HG03439 (cell line): Measurements from ENCODE around the gene SLC2A11.

Experiments
- ATAC-seq: cut with Tn5 transposase; IDR thresholded peaks from one replicate; pipeline ENCODE4 v1.9.1; 2021; ENCODE audit warnings: mild to moderate bottlenecking, moderate library complexity; ENCODE audit not compliant: unreplicated experiment

SLC2A11 gene

DNA sequence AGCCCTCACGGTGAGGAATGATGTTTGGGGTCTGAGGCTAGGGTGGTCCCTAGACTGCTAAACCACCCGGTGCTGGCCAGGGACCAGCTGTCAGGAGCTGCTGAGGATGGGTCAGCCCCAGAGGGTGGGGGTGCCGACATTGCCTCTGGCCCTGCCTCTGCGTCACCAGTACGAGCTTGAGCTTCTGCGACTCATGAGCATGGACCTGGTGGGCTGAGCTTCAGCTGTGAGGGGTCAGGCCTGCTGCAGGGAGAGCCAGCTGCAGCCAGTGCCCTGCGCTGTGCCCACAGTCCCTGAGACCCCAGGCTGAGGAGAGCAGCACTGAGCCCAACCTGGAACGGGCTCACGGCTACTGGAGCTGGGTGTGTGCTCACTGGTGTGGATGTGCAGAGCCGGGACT lies 25.9 kb upstream of the SLC2A11 start:
- no peak for ATAC-seq

DNA sequence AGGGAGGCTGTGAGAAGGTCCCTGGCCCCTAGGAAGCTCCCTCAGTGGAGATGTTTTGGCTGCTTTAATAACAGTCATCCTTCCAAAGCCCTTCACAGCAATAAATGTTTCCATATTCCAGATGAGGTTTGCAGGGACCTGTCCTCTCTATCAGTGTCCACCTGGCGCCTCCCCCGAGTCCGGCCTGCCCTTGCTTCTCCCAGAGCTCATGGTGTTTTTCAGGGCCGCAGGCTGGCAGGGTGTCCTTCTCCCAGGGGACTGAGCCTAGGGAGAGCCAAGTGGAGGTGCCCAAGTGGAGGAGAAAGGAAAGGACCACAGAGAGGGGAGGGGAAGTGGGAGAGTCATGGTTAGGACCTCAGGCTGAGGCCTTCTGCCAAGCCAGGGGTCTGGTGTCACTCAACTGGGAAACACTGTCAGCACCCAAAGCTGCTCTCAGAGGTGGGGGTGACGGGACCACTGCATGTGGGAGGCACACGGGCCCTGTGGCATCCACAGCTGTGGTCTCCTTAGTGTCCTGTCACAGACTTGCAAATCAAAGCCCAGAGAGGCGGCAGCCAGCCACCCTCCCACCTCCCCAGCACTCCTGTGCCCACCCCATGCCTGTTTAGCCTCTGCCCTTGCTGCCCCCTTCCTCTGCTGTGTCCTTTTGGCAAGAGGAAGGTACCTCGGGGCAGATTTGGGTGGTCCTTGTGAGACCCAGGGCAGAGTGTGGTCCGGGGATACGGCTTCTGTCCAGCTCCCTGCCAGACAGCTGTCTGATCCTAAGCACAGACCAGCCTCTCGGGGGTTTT lies 25.3 kb upstream of the SLC2A11 start:
- ATAC-seq: no peak

DNA sequence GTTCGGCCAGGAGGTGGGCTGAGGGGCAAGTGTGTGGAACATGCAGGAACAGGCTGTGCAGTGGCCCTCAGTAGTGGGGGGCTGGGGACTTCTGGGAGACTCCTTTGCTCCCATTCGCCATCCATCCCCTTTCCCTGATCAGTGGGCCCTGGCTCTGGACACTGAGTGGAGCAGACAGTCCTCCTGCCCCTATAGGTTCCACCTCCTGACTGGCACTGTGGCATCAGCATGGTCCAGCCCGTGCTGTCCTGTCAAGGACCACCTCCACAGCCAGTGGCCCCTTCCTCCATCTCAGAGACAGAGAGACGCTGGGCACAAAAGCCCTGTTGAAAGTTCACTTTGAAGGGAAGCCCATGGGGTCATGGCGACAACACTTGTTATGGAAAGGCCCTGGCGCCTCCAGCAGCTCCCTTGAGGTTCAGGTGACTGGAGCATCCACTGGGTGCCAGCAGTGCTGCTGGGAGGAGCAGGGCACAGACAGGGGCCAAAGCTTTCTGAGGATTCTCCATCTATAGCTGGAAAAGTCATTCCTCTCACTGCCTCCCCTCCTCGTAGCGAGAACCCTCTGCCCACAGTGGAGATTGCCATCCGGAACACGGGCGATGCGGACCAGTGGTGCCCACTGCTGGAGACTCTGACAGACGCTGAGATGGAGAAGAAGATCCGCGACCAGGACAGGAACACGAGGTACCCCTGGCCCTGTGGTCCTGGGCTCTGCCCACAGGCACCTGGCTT lies 24.5 kb upstream of the SLC2A11 start:
- no peak for ATAC-seq

DNA sequence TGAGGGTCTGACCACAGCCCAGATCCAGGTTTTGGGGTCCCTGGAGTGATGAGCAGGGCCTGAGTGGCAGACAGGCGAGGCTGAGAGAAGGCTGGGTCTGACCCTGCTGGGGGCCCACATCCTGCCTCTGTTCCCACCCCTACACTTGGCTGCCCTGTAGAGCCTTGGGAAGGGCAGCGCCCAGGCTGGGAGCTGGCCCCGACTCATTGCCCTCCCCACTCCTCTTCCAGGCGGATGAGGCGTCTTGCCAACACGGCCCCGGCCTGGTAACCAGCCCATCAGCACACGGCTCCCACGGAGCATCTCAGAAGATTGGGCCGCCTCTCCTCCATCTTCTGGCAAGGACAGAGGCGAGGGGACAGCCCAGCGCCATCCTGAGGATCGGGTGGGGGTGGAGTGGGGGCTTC lies 23.8 kb upstream of the SLC2A11 start:
- ATAC-seq: no peak

DNA sequence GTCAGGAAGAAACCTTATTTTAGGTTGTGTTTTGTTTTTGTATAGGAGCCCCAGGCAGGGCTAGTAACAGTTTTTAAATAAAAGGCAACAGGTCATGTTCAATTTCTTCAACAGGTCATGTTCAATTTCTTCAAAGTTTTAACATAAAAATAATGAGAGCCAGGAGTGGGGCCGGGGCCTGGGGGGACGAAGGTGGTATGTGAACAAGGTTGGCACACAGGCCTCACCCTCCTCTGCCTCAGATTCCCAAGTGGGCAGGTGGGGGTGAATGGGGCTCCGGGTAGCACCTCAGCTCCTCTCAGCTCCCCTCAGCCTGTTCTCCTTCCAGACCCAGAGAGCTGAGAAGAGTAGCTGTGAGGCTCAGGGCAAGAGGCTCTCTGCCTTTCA lies 23.3 kb upstream of the SLC2A11 start:
- no peak for ATAC-seq

DNA sequence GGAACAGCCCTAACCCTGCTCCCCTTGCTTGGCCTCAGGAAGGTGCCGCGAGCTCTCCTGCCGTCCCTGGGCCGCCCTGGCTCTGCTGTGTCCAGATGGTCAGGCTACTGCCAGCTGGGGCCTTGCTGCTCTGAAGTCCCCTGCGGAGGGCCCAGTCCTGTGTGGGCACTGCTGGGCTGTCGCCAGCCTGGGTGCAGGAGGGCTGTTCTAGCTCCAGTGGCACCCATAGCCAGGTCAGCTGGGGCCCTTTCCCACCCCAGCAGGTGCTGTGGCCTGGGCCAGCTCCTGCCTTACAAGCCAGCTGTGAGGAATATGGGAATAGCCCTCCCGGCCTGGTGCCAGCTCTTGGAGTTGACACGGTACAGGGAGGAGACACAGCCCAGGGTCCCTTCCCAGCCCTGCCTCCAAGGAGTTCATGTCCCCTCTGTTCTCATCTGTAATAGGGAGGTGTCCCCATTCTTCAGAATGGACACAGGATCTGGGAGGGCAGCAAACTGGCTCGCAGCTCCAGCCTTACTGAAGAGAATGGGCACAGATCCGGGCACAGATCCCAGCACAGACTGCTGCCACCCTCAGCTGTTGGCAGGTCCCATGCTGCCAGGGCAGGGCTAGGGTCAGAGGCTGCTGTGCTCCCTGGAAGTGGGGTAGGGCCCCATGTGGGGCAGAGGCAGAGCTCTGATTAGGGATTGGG lies 22.7 kb upstream of the SLC2A11 start:
- no peak for ATAC-seq

DNA sequence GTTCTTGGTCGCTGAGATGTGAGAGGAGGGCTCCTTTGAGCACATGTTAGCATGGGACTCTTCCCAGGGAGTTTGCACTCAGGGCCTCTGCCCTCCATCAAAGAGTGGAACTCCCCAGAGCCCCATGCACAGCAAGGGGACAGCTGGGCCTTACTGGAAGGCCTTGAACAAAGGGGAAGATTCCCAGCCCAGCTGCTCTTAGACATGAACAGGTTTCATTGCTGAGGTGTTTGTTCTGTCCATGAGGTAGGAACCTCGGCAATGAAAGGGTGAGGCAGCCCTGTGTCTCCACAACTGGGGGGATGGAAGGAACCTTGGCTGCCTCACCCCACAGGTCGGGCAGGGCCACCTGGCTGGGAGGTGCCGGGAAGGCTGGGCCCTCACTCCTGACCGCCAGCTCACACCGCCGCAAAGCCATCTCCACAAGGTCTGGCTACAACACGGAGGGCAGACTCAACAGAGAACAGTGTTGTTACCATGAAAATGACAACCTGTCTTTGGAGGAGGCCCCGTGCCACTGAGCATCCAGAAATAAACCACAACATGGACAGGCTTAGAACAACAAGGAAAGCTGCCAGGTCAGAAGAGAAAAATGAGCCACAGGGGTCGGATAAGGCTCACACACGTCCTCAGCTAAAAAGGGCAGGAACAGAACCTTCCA lies 22.1 kb upstream of the SLC2A11 start:
- no peak for ATAC-seq

DNA sequence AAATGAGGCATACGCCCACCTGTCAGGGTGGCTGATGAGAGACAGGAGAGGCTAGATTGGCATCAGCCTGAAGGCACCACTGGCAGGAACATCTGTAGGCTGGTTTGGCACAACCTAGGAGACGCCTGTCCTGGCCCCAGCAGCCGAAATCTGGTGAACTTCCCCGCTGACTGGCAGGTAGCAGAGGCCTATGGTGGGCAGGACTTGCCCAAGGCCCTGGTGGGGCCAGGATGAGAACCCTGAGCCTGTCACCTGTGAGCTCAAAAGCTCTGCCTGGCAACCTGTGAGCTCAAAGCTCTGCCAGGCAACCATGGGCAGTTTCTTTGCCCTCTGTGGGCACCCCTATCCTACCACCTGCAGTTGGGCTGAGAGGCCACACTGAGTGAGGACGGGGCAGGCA lies 21.4 kb upstream of the SLC2A11 start:
- no peak for ATAC-seq

DNA sequence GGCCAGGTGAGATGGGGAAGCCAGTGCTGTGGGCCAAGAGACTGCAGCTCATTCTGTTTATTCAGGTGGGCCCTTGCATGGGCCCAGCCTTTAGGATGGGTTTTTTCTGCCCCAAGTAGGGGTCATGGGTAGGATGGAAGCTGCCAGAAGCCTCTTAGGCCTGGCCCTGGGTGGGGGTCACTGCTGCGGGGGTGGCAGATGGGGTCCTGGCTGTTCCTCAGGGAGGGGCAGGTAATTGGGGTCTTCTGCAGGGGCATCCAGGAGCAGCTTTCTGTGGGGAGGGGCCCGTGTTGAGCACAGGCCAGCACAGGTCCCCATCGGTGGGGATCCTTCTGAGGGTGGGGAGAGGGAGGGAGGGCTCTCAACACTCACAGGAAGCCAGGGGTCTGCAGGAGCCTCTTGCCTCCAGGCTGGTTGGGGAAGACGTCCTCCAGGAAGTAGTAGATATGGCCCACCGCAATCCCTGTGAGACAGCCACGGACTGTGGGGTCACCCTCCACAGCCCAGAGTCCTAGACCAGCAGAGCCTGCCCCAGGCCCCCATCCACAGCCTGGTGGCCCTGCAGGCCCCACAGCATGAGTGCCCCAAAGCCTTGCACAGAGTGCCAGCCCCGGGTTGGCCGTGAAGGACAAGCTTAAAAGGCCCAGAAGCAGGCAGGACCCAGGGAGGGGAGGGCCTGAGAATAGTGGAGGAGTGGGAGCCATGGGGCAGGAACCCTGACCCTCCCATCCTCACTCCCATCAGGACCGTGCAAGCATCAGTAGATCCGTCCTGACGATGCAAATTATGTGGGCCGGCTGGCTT lies 20.8 kb upstream of the SLC2A11 start:
- no peak for ATAC-seq

DNA sequence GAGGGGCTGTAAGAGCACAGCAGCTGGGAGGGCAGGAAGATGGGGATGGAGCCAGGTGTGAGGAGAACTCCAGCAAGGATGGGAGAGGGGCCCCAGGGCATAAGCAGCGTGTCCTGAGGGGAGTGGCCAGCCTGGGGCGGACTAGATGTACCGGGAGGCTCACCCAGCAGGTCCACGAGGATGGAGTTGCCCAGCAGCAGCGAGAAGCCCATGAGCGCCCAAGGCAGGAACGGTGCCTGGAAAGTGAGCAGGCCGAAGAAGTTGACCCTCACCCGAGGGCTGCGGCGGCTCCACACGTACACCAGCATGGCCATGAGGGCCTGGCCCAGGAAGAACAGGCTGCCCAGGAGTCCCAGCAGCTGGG lies 20.2 kb upstream of the SLC2A11 start:
- no peak for ATAC-seq

DNA sequence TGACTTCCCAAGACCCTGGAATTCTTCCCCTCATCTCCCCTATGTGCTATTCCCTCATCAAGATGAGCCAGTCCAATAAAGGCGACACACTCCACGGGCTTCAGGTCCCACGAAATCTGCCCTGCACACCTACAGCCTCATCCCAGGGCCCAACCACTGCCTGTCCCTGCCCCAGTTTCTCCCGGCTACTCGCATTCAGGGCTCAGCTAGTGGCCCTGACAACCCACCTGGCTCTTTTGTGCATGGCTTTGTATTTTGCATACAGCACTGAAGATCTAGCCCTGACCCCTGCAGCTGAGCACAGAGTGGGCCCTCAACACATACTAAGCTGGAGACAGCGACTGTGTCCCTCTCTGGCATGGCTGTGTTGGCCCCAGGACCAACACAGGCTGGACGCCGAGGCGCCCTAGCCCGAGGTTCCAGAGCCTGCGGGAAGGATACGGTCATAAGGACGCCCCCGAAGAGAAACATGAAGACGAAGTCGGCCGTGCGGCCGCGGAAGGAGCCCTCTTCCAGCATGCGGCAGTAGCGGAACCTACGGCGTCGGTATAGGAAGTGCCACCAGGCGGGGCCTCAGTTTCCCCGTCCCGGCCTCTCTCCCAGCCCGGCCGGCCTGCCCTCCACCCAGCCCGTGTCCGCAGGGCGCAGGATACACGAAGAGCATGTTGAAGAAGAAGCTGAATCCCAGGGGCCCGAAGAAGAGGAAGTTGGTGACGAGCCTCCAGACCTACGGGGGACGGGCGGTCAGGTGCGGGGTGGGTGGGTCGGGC lies 19.6 kb upstream of the SLC2A11 start:
- peak; percentile 2 for ATAC-seq

DNA sequence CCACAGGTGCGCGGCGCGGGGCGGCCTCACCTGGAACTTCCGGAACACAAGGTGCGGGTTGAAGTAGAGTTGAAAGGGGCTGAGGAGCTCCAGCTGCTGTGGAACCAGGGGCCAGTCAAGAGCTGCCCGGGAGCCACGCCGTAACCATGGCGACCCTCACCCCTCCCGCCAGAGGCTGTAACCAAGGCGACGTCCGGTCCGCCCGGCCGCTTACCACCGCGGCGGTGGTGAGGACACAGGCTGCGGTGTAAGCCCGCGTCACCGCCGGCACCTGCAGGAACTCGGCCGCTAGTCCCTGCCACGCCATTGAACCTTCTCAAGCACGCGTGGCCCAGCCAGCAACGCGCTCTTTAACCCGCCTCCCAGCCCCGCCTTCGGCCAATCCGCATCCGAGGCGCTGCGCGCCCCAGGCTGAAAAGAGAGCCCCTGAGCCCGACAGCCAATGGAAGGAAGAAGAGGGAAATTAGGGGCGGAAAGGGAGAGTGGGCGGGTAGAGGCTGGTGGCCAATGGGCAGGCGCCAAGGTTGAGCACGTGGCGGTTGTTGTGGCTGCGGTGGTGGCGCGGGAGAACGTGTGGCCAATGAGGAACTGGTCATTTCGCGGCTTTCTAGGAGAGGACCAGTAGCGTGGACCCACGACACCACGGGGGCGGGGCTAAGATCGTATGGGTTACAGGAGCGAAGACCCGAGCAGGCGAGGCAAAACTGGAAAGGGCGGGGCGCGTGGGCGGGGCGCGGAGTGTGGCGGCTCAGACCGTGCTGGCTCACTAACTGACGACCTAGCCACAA lies 18.8 kb upstream of the SLC2A11 start, which contains the start of gene DERL3:
Gene DERL3 (minus strand): TSS at position 326 of the 788 bp plus-strand sequence. CDS start 19 bp downstream, at position 307.
- peak; percentile 78 for ATAC-seq

DNA sequence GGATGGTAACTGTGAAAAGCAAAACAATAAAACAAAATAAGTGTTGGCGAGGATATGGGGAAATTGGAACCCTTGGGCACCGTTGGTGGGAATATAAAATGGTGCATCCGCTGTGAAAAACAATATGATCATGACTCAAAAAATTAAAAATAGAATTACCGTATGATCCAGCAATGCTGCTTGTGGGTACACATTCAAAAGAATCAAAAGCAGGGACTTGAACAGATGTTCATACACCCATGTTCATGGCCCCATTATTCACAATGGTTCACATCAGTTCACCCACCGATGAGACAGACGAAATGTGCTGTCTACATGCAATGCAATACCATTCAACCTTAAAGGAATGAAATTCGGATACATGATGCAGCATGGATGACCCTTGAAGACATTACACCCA lies 17.6 kb upstream of the SLC2A11 start:
- no peak for ATAC-seq

DNA sequence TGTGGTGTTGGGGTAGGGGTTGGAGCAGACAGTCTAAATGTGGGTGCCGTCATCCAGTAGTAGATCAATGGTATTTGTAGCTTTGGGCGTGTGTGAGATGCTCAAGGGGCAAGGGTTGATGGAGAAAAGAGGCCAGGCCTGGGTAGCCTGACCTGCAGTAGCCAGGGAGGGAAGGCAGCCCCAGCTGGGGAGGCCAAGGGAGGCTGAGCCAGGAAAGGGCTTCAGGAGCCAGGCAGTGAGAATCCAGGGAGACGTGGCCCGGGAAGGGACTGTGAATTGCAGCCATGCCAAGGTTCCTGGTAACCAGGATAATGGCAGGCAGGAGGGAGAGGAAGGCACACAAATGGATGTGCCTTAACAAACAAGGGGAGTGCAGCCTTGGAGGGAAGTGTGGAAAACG lies 16.4 kb upstream of the SLC2A11 start:
- ATAC-seq: no peak

DNA sequence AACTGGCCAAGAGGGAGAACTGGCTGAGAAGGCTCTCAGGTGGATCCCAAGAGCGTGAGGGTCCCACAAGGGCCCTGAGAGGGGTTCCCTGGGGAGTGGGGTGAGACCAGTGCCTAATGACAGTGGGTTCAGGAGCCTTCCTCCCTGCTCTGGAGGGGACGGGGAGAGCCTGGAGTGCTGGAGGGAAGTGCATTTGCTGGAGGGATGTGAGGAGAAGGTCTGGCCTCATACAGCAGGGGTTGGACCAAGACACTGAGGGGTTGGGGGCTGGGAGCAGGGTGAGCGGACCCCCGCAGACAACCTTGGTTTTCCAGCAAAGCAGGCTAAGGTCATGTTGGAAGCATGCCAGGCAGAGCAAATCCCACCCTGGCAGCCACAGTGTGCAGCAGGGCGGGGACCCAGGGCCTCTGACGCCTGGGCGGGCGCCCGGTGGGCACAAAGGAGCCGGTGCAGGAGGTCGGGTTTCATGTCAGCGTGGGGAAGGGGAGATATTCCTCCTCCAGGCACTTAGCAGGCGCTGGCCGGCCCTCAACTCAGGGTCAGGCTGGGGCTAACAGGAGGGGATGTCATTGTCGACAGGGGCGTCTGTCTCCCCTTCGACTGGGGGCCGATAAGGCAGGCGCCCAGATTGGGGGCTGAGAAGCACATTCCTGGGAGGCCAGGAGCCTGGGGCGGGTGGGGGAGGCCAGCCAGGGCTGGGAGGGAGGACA lies 15.8 kb upstream of the SLC2A11 start:
- ATAC-seq: no peak

DNA sequence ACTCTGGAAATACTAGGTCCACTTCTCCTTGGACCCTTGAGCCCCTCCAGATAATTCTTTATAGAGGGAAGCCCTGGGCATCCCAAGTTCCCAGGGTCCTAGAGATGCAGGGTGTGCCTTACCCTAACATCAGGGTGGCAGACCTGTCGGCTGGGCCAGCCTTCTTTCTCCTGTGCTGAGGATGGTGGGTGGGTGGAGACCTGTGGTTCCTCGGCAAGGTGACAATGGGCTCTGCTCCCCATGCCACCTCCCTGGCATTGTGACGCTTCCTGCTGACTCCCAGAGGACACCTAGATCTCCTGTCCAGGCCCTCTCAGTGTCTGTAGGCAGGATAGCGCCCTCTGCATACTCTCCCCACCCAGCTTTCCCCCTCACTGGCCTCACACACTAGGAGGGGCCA lies 15.1 kb upstream of the SLC2A11 start:
- ATAC-seq: no peak

DNA sequence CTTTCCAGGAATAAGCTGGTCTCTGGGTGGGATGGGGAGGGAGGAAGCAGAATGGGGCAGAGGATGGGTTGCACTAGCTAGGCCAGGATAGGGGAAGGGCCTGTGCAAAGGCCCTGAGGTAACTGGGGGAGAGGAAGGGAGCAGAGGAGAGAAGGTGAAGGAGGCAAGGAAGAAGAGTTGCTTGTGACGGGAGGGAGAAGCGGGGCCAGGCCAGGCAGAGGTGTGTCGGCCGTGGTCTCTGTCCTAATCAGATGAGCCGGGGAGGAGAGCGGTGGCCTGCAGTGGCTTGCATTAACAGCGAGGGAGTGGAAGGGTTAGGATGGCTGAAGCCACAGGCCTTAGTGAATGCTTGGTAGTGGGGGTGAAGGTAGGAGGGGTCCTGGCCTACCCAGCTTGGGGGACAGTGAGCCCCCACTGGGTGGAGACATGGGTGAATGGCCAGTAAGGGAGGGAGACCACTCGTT lies 12.9 kb upstream of the SLC2A11 start:
- ATAC-seq: no peak
